H7 (cell line): Measurements from ENCODE around the gene XRRA1. TPM values are rescaled to one million over a fixed set of nuclear protein-coding genes. Genes with fewer than 3 reads are reported as not detected.

Experiments
- DNase-seq: peaks from one replicate; pipeline ENCODE4 v3.0.0; 2012
- H3K27me3 ChIP-seq: 2 replicates; pipeline ENCODE4 v1.6.0; 2011; ENCODE audit warnings: mild to moderate bottlenecking, low read length; ENCODE audit not compliant: control insufficient read depth, insufficient read depth
- H3K36me3 ChIP-seq: replicated peaks from 2 replicates; pipeline ENCODE4 v1.5.1; 2011; ENCODE audit warnings: low read length; ENCODE audit not compliant: control insufficient read depth, insufficient read depth
- H3K4me3 ChIP-seq: 2 replicates; pipeline ENCODE4 v1.5.1; 2011; ENCODE audit warnings: low read depth, mild to moderate bottlenecking, control low read depth, low read length, moderate library complexity; ENCODE audit not compliant: insufficient read depth
- total RNA-seq: library from RNA; depleted of rRNA; stranded (reverse); fragments of >200 nt; shearing (Covaris generic); gene quantifications from 2 replicates; pipeline ENCODE4 v1.2.3, GENCODE V29; 2014; rRNA removed

XRRA1 gene
- total RNA-seq, 1 experiment from 2014 or later: 11.1 TPM

GRCh38 chr11:74815966-74816365 is 132.9 kb downstream of the XRRA1 start:
- no peak for DNase-seq
- Histone ChIP-seq H3K36me3 (no peaks in the 10 kb centered on the region; the same call in 1 of the 2 replicates), H3K4me3 (no peak overlapping the region), H3K27me3 (no peaks in the 10 kb centered on the region)

- H3K27me3 ChIP-seq: no peaks in the 10 kb centered on the region
- no peak overlapping the region for H3K4me3 ChIP-seq
- no peak for DNase-seq
- H3K36me3 ChIP-seq: no peaks in the 10 kb centered on the region
Observed at GRCh38 chr11:74809801-74810200, 139.1 kb downstream of the XRRA1 start.

- Histone ChIP-seq H3K4me3 (no peak overlapping the region), H3K36me3 (no peaks in the 10 kb centered on the region), H3K27me3 (no peaks in the 10 kb centered on the region)
- DNase-seq: no peak
Observed at GRCh38 chr11:74806267-74806666, 142.6 kb downstream of the XRRA1 start.

GRCh38 chr11:74791333-74792100 is 157.4 kb downstream of the XRRA1 start:
- Histone ChIP-seq H3K36me3 (peaks cover 4% of the 10 kb centered on the region), H3K27me3 (no peaks in the 10 kb centered on the region), H3K4me3 (no peak overlapping the region)
- DNase-seq: no peak

Other genes with a start within 250 kb of the XRRA1 start
- gene CHRDL2, start 217.7 kb downstream of the XRRA1 start, total RNA-seq: not detected in 2 replicates
- 9.6 and 12.3 TPM in 2 replicates for gene RNF169, start 200.2 kb downstream of the XRRA1 start, total RNA-seq
- 17.4 and 19.1 TPM in 2 replicates for gene SPCS2, start 175 bp upstream of the XRRA1 start, total RNA-seq
- gene NEU3, start 39.8 kb upstream of the XRRA1 start, total RNA-seq: 11.0 and 15.3 TPM in 2 replicates
- gene OR2AT4, start 147.8 kb upstream of the XRRA1 start, total RNA-seq: not detected in 2 replicates
- 0.07 TPM in 1 of 2 replicates, not detected in the other for gene SLCO2B1, start 202.0 kb upstream of the XRRA1 start, total RNA-seq